Activated T-helper 1 cell treated with anti-CD3 and anti-CD28 coated beads, Interleukin-2, amount 50 U/mL, for 16 hours (primary cell): Measurements from ENCODE around the gene NUDT21.
"Not testable (repeated sequence)": the region's sequence is repeated elsewhere in the genome, so short reads cannot be mapped to it uniquely, and the experiment has no call there.

Experiments
- DNase-seq, 2 donors: peaks; one replicate each; pipeline ENCODE4 v3.0.0-alpha.2; 2020; ENCODE audit warnings: low read depth in 1 of 2, low spot score in 1 of 2

NUDT21 gene

GRCh38 chr16:56380778-56381485, 70.2 kb downstream of the NUDT21 start:
- DNase-seq, result not testable (repeated sequence)
